ENCODE results near the gene STXBP1.

Gene STXBP1

DNA sequence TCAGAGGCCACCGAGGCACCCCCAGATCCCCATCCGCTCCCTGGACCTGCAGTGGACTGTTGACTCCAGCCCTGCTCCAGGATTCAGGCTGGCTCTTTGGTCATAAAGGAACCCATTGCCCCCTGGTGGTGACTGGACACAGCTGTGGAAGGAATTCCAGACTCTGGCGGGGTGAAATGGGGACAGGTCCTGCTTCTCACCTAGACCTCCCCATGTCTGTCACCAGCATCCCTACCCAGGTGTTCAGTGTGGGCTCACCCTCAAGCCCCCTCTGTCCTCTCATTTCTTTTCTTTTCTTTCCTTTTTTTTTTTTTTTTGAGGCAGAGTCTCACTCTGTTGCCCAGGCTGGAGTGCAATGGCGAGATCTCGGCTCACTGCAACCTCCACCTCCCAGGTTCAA is 25.5 kb upstream of the STXBP1 start:
- Histone ChIP-seq H3K14ac (ENCODE audit: low read length) (no peak overlapping the region), H4K91ac (ENCODE audit: low read depth, low read length) (no peak overlapping the region), H3K4ac (ENCODE audit: low read depth, low read length) (no peak overlapping the region), H3K27me3 (ENCODE audit: insufficient read depth, low read length) (no peaks in the 10 kb centered on the region), H3K27ac (ENCODE audit: low read depth, low read length) (no peak overlapping the region), H4K12ac (ENCODE audit: low read depth, low read length) (no peak overlapping the region), H3K18ac (ENCODE audit: low read length) (no peak overlapping the region), H2AK5ac (ENCODE audit: low read length) (no peak overlapping the region), H2AFZ (ENCODE audit: insufficient read depth, low read length, poor library complexity) (no peak overlapping the region), H3K23ac (ENCODE audit: low read length) (no peak overlapping the region), H3K9me3 (ENCODE audit: insufficient read depth, low read depth, low read length) (peaks cover 3% of the 10 kb centered on the region), H3K4me1 (ENCODE audit: control insufficient read depth in 1 of 2, insufficient read depth in 2 of 2, low read length in 2 of 2) (no peaks in the 10 kb centered on the region), H3K79me1 (ENCODE audit: low read length) (no peaks in the 10 kb centered on the region), H2BK12ac (ENCODE audit: low read length) (no peak overlapping the region), H3K9ac (ENCODE audit: low read length) (no peak overlapping the region), H2BK120ac (ENCODE audit: insufficient read depth, low read length, poor library complexity) (no peak overlapping the region), H3K79me2 (ENCODE audit: control insufficient read depth, insufficient read depth, low read length, poor library complexity) (no peaks in the 10 kb centered on the region), H3K4me2 (ENCODE audit: low read length) (no peak overlapping the region), H3K4me3 (ENCODE audit: low read depth, low read length) (no peak overlapping the region), H4K8ac (ENCODE audit: low read depth, low read length) (no peak overlapping the region), H2BK5ac (ENCODE audit: low read depth, low read length, poor library complexity) (no peak overlapping the region), H3K36me3 (ENCODE audit: control insufficient read depth in 1 of 2, insufficient read depth in 2 of 2, low read length in 2 of 2) (no peaks in the 10 kb centered on the region)
- peak; percentile 71 to 90 for DNase-seq
- no CpG with 5 or more reads among the region's 5 CpGs for WGBS (ENCODE audit: extremely low coverage, insufficient coverage, insufficient read length)

DNA sequence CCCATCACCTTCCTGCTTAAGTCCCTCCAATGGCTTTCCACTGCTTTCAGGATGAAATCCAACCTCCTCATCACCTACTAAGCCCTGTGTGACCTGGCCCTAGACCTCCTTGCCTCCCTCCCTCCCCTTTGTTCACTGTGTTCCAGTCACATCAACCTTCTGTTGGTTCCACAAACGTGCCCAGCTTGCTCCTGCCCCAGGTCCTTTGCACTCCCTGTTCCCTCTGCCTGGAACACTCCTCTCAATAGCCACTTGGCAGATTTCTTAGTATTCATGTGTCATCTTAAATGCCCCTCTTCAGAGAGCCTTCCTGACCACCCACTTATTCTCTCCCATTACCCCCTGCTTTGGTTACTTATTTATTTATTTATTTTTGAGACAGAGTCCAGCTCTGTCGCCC is 24.1 kb upstream of the STXBP1 start:
- Histone ChIP-seq H4K12ac (ENCODE audit: low read depth, low read length) (no peak overlapping the region), H3K79me2 (ENCODE audit: control insufficient read depth, insufficient read depth, low read length, poor library complexity) (no peaks in the 10 kb centered on the region), H4K91ac (ENCODE audit: low read depth, low read length) (no peak overlapping the region), H3K79me1 (ENCODE audit: low read length) (no peaks in the 10 kb centered on the region), H4K8ac (ENCODE audit: low read depth, low read length) (no peak overlapping the region), H2BK12ac (ENCODE audit: low read length) (no peak overlapping the region), H3K4me1 (ENCODE audit: control insufficient read depth in 1 of 2, insufficient read depth in 2 of 2, low read length in 2 of 2) (no peaks in the 10 kb centered on the region), H3K27ac (ENCODE audit: low read depth, low read length) (no peak overlapping the region), H3K18ac (ENCODE audit: low read length) (no peak overlapping the region), H3K4me2 (ENCODE audit: low read length) (no peak overlapping the region), H3K4ac (ENCODE audit: low read depth, low read length) (no peak overlapping the region), H3K27me3 (ENCODE audit: insufficient read depth, low read length) (no peaks in the 10 kb centered on the region), H2AK5ac (ENCODE audit: low read length) (no peak overlapping the region), H3K9me3 (ENCODE audit: insufficient read depth, low read depth, low read length) (peaks cover 3% of the 10 kb centered on the region), H2BK5ac (ENCODE audit: low read depth, low read length, poor library complexity) (no peak overlapping the region), H3K36me3 (ENCODE audit: control insufficient read depth in 1 of 2, insufficient read depth in 2 of 2, low read length in 2 of 2) (no peaks in the 10 kb centered on the region), H3K4me3 (ENCODE audit: low read depth, low read length) (no peak overlapping the region), H3K9ac (ENCODE audit: low read length) (no peak overlapping the region), H3K14ac (ENCODE audit: low read length) (no peak overlapping the region), H2AFZ (ENCODE audit: insufficient read depth, low read length, poor library complexity) (no peak overlapping the region), H3K23ac (ENCODE audit: low read length) (no peak overlapping the region), H2BK120ac (ENCODE audit: insufficient read depth, low read length, poor library complexity) (no peak overlapping the region)
- WGBS (ENCODE audit: extremely low coverage, insufficient coverage, insufficient read length): no CpG with 5 or more reads among the region's 2 CpGs
- no peak for DNase-seq

DNA sequence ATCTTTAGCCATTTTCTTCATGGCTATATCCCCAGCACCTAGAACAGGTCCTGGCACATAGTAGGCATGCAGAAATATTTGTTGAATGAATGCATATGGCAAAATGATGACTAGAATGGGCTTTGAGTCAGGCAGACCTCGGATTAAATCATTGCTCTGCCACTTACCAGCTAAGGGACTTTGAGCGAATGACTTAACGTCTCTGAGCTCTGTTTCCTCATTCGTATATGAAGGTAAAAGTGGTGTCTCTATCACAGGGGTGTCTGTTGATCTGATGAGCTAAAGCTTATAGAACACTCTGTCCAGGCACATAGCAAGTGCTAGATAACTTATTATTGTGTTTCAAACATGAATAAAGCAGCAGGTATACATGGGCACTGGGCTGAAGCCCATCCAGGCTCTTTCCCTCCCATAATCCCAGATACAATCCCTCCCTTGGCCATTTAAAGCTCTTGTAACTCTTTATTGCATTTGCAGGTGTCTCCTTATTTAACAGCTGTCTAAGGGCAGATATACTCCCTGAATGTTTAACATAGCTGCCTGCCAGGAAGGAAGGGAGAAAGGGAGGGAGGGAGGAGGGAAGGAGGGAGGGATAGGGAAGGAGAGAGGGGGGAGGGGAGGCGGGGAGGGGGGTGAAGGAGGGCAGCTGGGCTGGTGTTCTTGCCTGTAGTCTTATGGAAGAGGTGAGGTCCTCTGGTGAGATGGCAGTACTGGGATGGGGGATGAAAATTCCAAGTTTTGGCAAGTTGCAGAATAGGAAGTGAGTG is 23.2 kb upstream of the STXBP1 start:
- Histone ChIP-seq H3K4me1 (ENCODE audit: control insufficient read depth in 1 of 2, insufficient read depth in 2 of 2, low read length in 2 of 2) (no peaks in the 10 kb centered on the region), H3K36me3 (ENCODE audit: control insufficient read depth in 1 of 2, insufficient read depth in 2 of 2, low read length in 2 of 2) (no peaks in the 10 kb centered on the region), H3K23ac (ENCODE audit: low read length) (no peak overlapping the region), H3K4ac (ENCODE audit: low read depth, low read length) (no peak overlapping the region), H4K12ac (ENCODE audit: low read depth, low read length) (no peak overlapping the region), H3K4me3 (ENCODE audit: low read depth, low read length) (no peak overlapping the region), H3K18ac (ENCODE audit: low read length) (no peak overlapping the region), H3K9ac (ENCODE audit: low read length) (no peak overlapping the region), H4K91ac (ENCODE audit: low read depth, low read length) (no peak overlapping the region), H3K79me2 (ENCODE audit: control insufficient read depth, insufficient read depth, low read length, poor library complexity) (no peaks in the 10 kb centered on the region), H3K27ac (ENCODE audit: low read depth, low read length) (no peak overlapping the region), H2BK5ac (ENCODE audit: low read depth, low read length, poor library complexity) (no peak overlapping the region), H3K4me2 (ENCODE audit: low read length) (no peak overlapping the region), H3K79me1 (ENCODE audit: low read length) (no peaks in the 10 kb centered on the region), H3K14ac (ENCODE audit: low read length) (no peak overlapping the region), H2AK5ac (ENCODE audit: low read length) (no peak overlapping the region), H3K9me3 (ENCODE audit: insufficient read depth, low read depth, low read length) (peaks cover 3% of the 10 kb centered on the region), H2BK120ac (ENCODE audit: insufficient read depth, low read length, poor library complexity) (no peak overlapping the region), H2BK12ac (ENCODE audit: low read length) (no peak overlapping the region), H4K8ac (ENCODE audit: low read depth, low read length) (no peak overlapping the region), H3K27me3 (ENCODE audit: insufficient read depth, low read length) (no peaks in the 10 kb centered on the region), H2AFZ (ENCODE audit: insufficient read depth, low read length, poor library complexity) (no peak overlapping the region)
- DNase-seq: no peak
- no CpG with 5 or more reads among the region's 5 CpGs for WGBS (ENCODE audit: extremely low coverage, insufficient coverage, insufficient read length)

- Histone ChIP-seq H2BK12ac (ENCODE audit: low read length) (no peak overlapping the region), H3K4me2 (ENCODE audit: low read length) (no peak overlapping the region), H3K79me2 (ENCODE audit: control insufficient read depth, insufficient read depth, low read length, poor library complexity) (no peaks in the 10 kb centered on the region), H3K18ac (ENCODE audit: low read length) (no peak overlapping the region), H3K27me3 (ENCODE audit: insufficient read depth, low read length) (no peaks in the 10 kb centered on the region), H3K9me3 (ENCODE audit: insufficient read depth, low read depth, low read length) (peaks cover 3% of the 10 kb centered on the region), H4K91ac (ENCODE audit: low read depth, low read length) (no peak overlapping the region), H3K27ac (ENCODE audit: low read depth, low read length) (no peak overlapping the region), H2AFZ (ENCODE audit: insufficient read depth, low read length, poor library complexity) (no peak overlapping the region), H2BK5ac (ENCODE audit: low read depth, low read length, poor library complexity) (no peak overlapping the region), H4K12ac (ENCODE audit: low read depth, low read length) (no peak overlapping the region), H3K14ac (ENCODE audit: low read length) (no peak overlapping the region), H2BK120ac (ENCODE audit: insufficient read depth, low read length, poor library complexity) (no peak overlapping the region), H3K23ac (ENCODE audit: low read length) (no peak overlapping the region), H3K9ac (ENCODE audit: low read length) (no peak overlapping the region), H2AK5ac (ENCODE audit: low read length) (no peak overlapping the region), H3K36me3 (ENCODE audit: control insufficient read depth in 1 of 2, insufficient read depth in 2 of 2, low read length in 2 of 2) (no peaks in the 10 kb centered on the region), H3K4me3 (ENCODE audit: low read depth, low read length) (no peak overlapping the region), H3K4ac (ENCODE audit: low read depth, low read length) (no peak overlapping the region), H4K8ac (ENCODE audit: low read depth, low read length) (no peak overlapping the region), H3K79me1 (ENCODE audit: low read length) (no peaks in the 10 kb centered on the region), H3K4me1 (ENCODE audit: control insufficient read depth in 1 of 2, insufficient read depth in 2 of 2, low read length in 2 of 2) (no peaks in the 10 kb centered on the region)
- no CpG with 5 or more reads among the region's 8 CpGs for WGBS (ENCODE audit: extremely low coverage, insufficient coverage, insufficient read length)
- peak; percentile 74 to 93 for DNase-seq
These were observed 22.1 kb upstream of the STXBP1 start for GRCh38 chr9:127589955-127590370.
